Measurements from ENCODE around the gene PSAP.

DNA sequence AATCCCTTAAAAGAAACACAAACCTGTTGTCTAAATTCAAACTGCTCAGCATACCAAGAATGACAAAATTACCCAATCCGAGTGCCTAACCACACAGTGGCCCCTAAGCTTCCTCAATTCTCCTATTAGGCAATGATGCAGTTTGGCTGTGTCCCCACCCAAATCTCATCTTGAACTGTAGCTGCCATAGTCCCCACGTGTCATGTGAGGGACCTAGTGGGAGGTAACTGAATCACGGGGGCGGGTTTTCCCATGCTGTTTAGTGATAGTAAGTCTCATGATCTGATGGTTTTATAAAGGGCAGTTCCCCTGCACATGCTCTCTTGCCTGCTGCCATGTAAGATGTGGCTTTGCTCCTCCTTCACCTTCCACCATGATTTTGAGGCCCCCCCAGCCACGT, 21.9 kb downstream of the PSAP start:
- TF ChIP-seq CTCF (conservative IDR thresholded peaks at IDR 0.05), result no peak
- no peak for TF ChIP-seq EZH2 (IDR thresholded peaks at IDR 0.05; ENCODE audit: low read depth)
